ENCODE data around the gene TULP4. TPM values are rescaled to one million over a fixed set of nuclear protein-coding genes. Genes with fewer than 3 reads are reported as not detected.

TULP4 gene
- total RNA-seq, 1 donor from 2014 or later = 117 TPM

- no peak for TF ChIP-seq CTCF (IDR thresholded peaks at IDR 0.05; ENCODE audit: unreplicated experiment)
- Mint-ChIP-seq H3K4me3 (ENCODE audit: unreplicated experiment) (no peak overlapping the region), H3K36me3 (ENCODE audit: low read depth, unreplicated experiment) (peaks cover 15% of the 10 kb centered on the region), H3K27ac (ENCODE audit: unreplicated experiment) (no peak overlapping the region), H3K27me3 (ENCODE audit: unreplicated experiment) (peaks cover 3% of the 10 kb centered on the region), H3K9me3 (ENCODE audit: unreplicated experiment) (no peaks in the 10 kb centered on the region), H3K4me1 (ENCODE audit: unreplicated experiment) (no peaks in the 10 kb centered on the region)
- no peak for DNase-seq (ENCODE audit: low spot score)
Observed at GRCh38 chr6:158421381-158421780, 109.1 kb downstream of the TULP4 start.

- TF ChIP-seq CTCF (IDR thresholded peaks at IDR 0.05; ENCODE audit: unreplicated experiment) = no peak
- Mint-ChIP-seq H3K4me1 (ENCODE audit: unreplicated experiment) (no peaks in the 10 kb centered on the region), H3K4me3 (ENCODE audit: unreplicated experiment) (no peak overlapping the region), H3K27ac (ENCODE audit: unreplicated experiment) (peak overlapping the region; percentile 36), H3K9me3 (ENCODE audit: unreplicated experiment) (no peaks in the 10 kb centered on the region), H3K36me3 (ENCODE audit: low read depth, unreplicated experiment) (peaks cover 15% of the 10 kb centered on the region), H3K27me3 (ENCODE audit: unreplicated experiment) (peaks cover 4% of the 10 kb centered on the region)
- no peak for DNase-seq (ENCODE audit: low spot score)
Observed at GRCh38 chr6:158422629-158423238, 110.5 kb downstream of the TULP4 start.

GRCh38 chr6:158431036-158431435 lies 118.8 kb downstream of the TULP4 start:
- peaks cover 19% of the 10 kb centered on the region for H3K36me3 Mint-ChIP-seq (ENCODE audit: low read depth, unreplicated experiment)
- H3K27ac Mint-ChIP-seq (ENCODE audit: unreplicated experiment) = no peak overlapping the region

DNA sequence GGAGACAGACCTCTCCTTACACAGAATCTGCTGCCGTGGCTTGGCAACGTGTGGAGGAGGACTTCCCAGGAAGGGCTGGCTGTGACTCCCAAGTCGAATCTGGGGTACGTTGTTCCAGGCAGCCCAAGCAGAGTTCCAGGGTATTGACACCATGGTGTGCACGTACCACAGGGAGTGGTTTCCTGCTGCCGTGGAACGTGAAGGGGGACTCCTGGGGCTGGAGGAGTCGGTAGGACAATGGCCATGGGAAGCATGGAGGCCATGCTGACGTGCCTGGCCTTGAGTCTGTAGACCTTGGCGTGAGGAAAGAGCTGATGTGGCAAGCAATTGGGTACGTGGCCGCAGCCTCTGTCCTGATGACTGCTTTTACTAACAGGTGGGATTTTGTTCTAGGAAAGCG lies 119.3 kb downstream of the TULP4 start:
- Mint-ChIP-seq H3K4me1 (ENCODE audit: unreplicated experiment) (peaks cover 25% of the 10 kb centered on the region), H3K4me3 (ENCODE audit: unreplicated experiment) (no peak overlapping the region), H3K9me3 (ENCODE audit: unreplicated experiment) (no peaks in the 10 kb centered on the region), H3K36me3 (ENCODE audit: low read depth, unreplicated experiment) (peaks cover 17% of the 10 kb centered on the region), H3K27me3 (ENCODE audit: unreplicated experiment) (peaks cover 8% of the 10 kb centered on the region), H3K27ac (ENCODE audit: unreplicated experiment) (peak overlapping the region; percentile 57)
- no peak for DNase-seq (ENCODE audit: low spot score)
- TF ChIP-seq CTCF (IDR thresholded peaks at IDR 0.05; ENCODE audit: unreplicated experiment) = no peak

More at GRCh38 chr6:158431036-158431435, 118.8 kb downstream of the TULP4 start:
- Mint-ChIP-seq H3K4me3 (ENCODE audit: unreplicated experiment) (no peak overlapping the region), H3K27me3 (ENCODE audit: unreplicated experiment) (peaks cover 10% of the 10 kb centered on the region), H3K4me1 (ENCODE audit: unreplicated experiment) (peaks cover 25% of the 10 kb centered on the region), H3K9me3 (ENCODE audit: unreplicated experiment) (no peaks in the 10 kb centered on the region)
- TF ChIP-seq CTCF (IDR thresholded peaks at IDR 0.05; ENCODE audit: unreplicated experiment) = no peak
- no peak for DNase-seq (ENCODE audit: low spot score)

DNA sequence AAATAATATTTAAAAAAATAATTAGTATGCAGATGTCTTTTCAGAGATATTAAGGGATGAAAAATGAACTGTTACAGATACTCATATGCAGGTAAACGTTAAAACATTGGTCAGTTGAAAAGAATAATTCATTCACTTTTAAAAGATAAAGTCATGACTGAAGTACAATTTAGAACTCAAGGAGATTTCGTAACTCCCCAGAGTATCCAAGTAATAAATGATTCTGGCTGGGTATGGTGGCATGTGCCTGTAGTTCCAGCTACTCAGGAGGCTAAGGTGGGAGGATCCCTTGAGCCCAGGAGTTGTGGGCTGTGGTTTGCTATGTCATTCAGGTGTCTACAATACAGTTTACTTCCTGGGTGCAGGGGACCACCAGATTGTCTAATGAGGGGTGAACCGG lies 125.3 kb downstream of the TULP4 start:
- peaks cover 10% of the 10 kb centered on the region for H3K27me3 Mint-ChIP-seq (ENCODE audit: unreplicated experiment)
- no peak for DNase-seq (ENCODE audit: low spot score)
- H3K4me3 Mint-ChIP-seq (ENCODE audit: unreplicated experiment) = no peak overlapping the region
- peaks cover 15% of the 10 kb centered on the region for H3K36me3 Mint-ChIP-seq (ENCODE audit: low read depth, unreplicated experiment)
- peaks cover 5% of the 10 kb centered on the region for H3K4me1 Mint-ChIP-seq (ENCODE audit: unreplicated experiment)
- no peak overlapping the region for H3K27ac Mint-ChIP-seq (ENCODE audit: unreplicated experiment)
- TF ChIP-seq CTCF (IDR thresholded peaks at IDR 0.05; ENCODE audit: unreplicated experiment) = no peak
- H3K9me3 Mint-ChIP-seq (ENCODE audit: unreplicated experiment) = no peaks in the 10 kb centered on the region
